Activated CD8-positive, alpha-beta memory T cell treated with anti-CD3 and anti-CD28 coated beads for 36 hours (primary cell): ENCODE measurements around the gene L3MBTL3. TPM values are rescaled to one million over a fixed set of nuclear protein-coding genes. Genes with fewer than 3 reads are reported as not detected.
"Not testable (repeated sequence)": the region's sequence is repeated elsewhere in the genome, so short reads cannot be mapped to it uniquely, and the experiment has no call there.

ENCODE experiments used
- CTCF ChIA-PET: fragments of 350-600 bp; sonication (Branson Sonifier 250); formaldehyde crosslinking; loops from one replicate; lab custom pipeline; 2021; ENCODE audit warnings: antibody characterized with exemption; lab: Charles Lee
- POLR2A ChIA-PET: fragments of 350-600 bp; sonication (Branson Sonifier 250); formaldehyde crosslinking; loops from one replicate; lab custom pipeline; 2021; ENCODE audit warnings: antibody characterized with exemption; lab: Charles Lee
- total RNA-seq, 2 experiments: library from RNA; stranded (reverse); gene quantifications; one replicate each; pipeline ENCODE4 v1.2.3, GENCODE V29; 2021

The L3MBTL3 gene
- total RNA-seq, 2 experiments from 2014 or later = 9.5 to 9.8 TPM

GRCh38 chr6:130120731-130121130 lies 102.3 kb downstream of the L3MBTL3 start:
- ChIA-PET POLR2A (no interaction called here), CTCF (no interaction called here)

GRCh38 chr6:130122243-130122642 lies 103.9 kb downstream of the L3MBTL3 start:
- ChIA-PET CTCF (no interaction called here), POLR2A (no interaction called here)

GRCh38 chr6:130127195-130127594 lies 108.8 kb downstream of the L3MBTL3 start:
- ChIA-PET POLR2A (no interaction called here), CTCF (no interaction called here)

- POLR2A ChIA-PET = no interaction called here
- CTCF ChIA-PET = interaction anchor here (0.6 kb wide), 1 partner anchor 565 kb away, joined by 4 read pairs; no protein-coding TSS in a partner anchor
Measured at GRCh38 chr6:130128326-130128725, 109.9 kb downstream of the L3MBTL3 start.

GRCh38 chr6:130129762-130130246 lies 111.4 kb downstream of the L3MBTL3 start:
- ChIA-PET POLR2A (no interaction called here), CTCF (no interaction called here)

- CTCF ChIA-PET = no interaction called here
- POLR2A ChIA-PET = interaction anchor here (0.5 kb wide), 1 partner anchor 71 kb away, joined by 3 read pairs; no protein-coding TSS in a partner anchor
Measured at GRCh38 chr6:130132286-130132701, 113.9 kb downstream of the L3MBTL3 start.

- ChIA-PET CTCF (interaction anchor here (0.7 kb wide), 2 partner anchors 139 to 145 kb away, joined by 3 to 4 read pairs; no protein-coding TSS in a partner anchor), POLR2A (no interaction called here)
Measured at GRCh38 chr6:130134582-130134981, 116.2 kb downstream of the L3MBTL3 start.

- POLR2A ChIA-PET = no interaction called here
- CTCF ChIA-PET = no interaction called here
Measured at GRCh38 chr6:130136798-130137197, 118.4 kb downstream of the L3MBTL3 start.

- ChIA-PET CTCF (no interaction called here), POLR2A (interaction anchor here (0.6 kb wide), 1 partner anchor 45 kb away, joined by 4 read pairs; no protein-coding TSS in a partner anchor)
Measured at GRCh38 chr6:130138116-130138908, 119.9 kb downstream of the L3MBTL3 start.

- CTCF ChIA-PET = no interaction called here
- POLR2A ChIA-PET = no interaction called here
Measured at GRCh38 chr6:130138909-130139242, 120.5 kb downstream of the L3MBTL3 start.

GRCh38 chr6:130140084-130140483 lies 121.7 kb downstream of the L3MBTL3 start:
- CTCF ChIA-PET = no interaction called here
- POLR2A ChIA-PET = interaction anchor here (0.6 kb wide), 1 partner anchor 1679 kb away, joined by 5 read pairs; no protein-coding TSS in a partner anchor

- CTCF ChIA-PET = interaction anchor here (1.2 kb wide), 1 partner anchor 138 kb away, joined by 3 read pairs; no protein-coding TSS in a partner anchor
- POLR2A ChIA-PET = no interaction called here
Measured at GRCh38 chr6:130143709-130144108, 125.3 kb downstream of the L3MBTL3 start.

- POLR2A ChIA-PET = no interaction called here
- CTCF ChIA-PET = no interaction called here
Measured at GRCh38 chr6:130147111-130147510, 128.7 kb downstream of the L3MBTL3 start.

- ChIA-PET CTCF (no interaction called here), POLR2A (no interaction called here)
Measured at GRCh38 chr6:130148181-130148580, 129.8 kb downstream of the L3MBTL3 start.

GRCh38 chr6:130149016-130149415 lies 130.6 kb downstream of the L3MBTL3 start:
- POLR2A ChIA-PET = not testable (repeated sequence)
- CTCF ChIA-PET = interaction anchor here (0.5 kb wide), 1 partner anchor 33 kb away, joined by 4 read pairs; no protein-coding TSS in a partner anchor

- CTCF ChIA-PET = no interaction called here
Measured at GRCh38 chr6:130150906-130151305, 132.5 kb downstream of the L3MBTL3 start.

GRCh38 chr6:130152908-130153510 lies 134.6 kb downstream of the L3MBTL3 start:
- ChIA-PET POLR2A (no interaction called here), CTCF (no interaction called here)

More at GRCh38 chr6:130150906-130151305, 132.5 kb downstream of the L3MBTL3 start:
- POLR2A ChIA-PET = interaction anchor here (0.7 kb wide), 1 partner anchor 126 kb away, joined by 7 read pairs; no protein-coding TSS in a partner anchor

GRCh38 chr6:130156908-130157307 lies 138.5 kb downstream of the L3MBTL3 start:
- ChIA-PET POLR2A (no interaction called here), CTCF (interaction anchor here (0.5 kb wide), 1 partner anchor 221 kb away, joined by 3 read pairs; no protein-coding TSS in a partner anchor)

GRCh38 chr6:130158056-130158455 lies 139.7 kb downstream of the L3MBTL3 start:
- POLR2A ChIA-PET = no interaction called here
- CTCF ChIA-PET = no interaction called here

GRCh38 chr6:130158548-130158947 lies 140.2 kb downstream of the L3MBTL3 start:
- POLR2A ChIA-PET = no interaction called here
- CTCF ChIA-PET = no interaction called here
